Measurements from ENCODE around the gene EXOG. TPM values are rescaled to one million over a fixed set of nuclear protein-coding genes. Genes with fewer than 3 reads are reported as not detected.

The EXOG gene
- total and polyA plus RNA-seq, 2 donors (not counting 1 experiment from before 2014, with no cell fraction given) = 8.8 to 36.8 TPM

GRCh38 chr3:38534180-38534579, 38.0 kb downstream of the EXOG start:
- Histone ChIP-seq H3K36me3 (replicated peaks in 1 of 2; ENCODE audit: control extremely low read depth in 1 of 2, control insufficient read depth in 1 of 2, extremely low read depth in 1 of 2, insufficient read depth in 2 of 2, low read length in 1 of 2) (peaks cover 0 to 7% of the 10 kb centered on the region in 2 experiments), H2AFZ (ENCODE audit: insufficient read depth, low read depth, low read length, poor library complexity, severe bottlenecking) (no peak overlapping the region), H3K4me3 (ENCODE audit: control extremely low read depth in 1 of 5, extremely low read depth in 1 of 5, insufficient read depth in 1 of 5, low read depth in 2 of 5, low read length in 4 of 5) (no peak overlapping the region), H3K4me2 (replicated peaks; ENCODE audit: low read depth, low read length, poor library complexity, severe bottlenecking) (no peak overlapping the region), H4K20me1 (ENCODE audit: control insufficient read depth, insufficient read depth, low read length, poor library complexity, severe bottlenecking) (no peaks in the 10 kb centered on the region), H3K9ac (ENCODE audit: low read length) (no peak overlapping the region), H3K27ac (ENCODE audit: low read length in 2 of 2) (no peak overlapping the region), H3K9me3 (ENCODE audit: control extremely low read depth in 1 of 3, control insufficient read depth in 2 of 3, insufficient read depth in 1 of 3, low read length in 2 of 3) (no peaks in the 10 kb centered on the region), H3K4me1 (ENCODE audit: control insufficient read depth in 2 of 2, insufficient read depth in 2 of 2, low read length in 2 of 2) (no peaks in the 10 kb centered on the region), H3K79me2 (ENCODE audit: control insufficient read depth, insufficient read depth, low read length) (no peaks in the 10 kb centered on the region), H3K27me3 (replicated peaks in 1 of 4; ENCODE audit: control extremely low read depth in 1 of 4, control insufficient read depth in 3 of 4, insufficient read depth in 4 of 4, low read length in 3 of 4) (no peaks in the 10 kb centered on the region)
- Mint-ChIP-seq H3K9me3 (ENCODE audit: insufficient read depth) (no peaks in the 10 kb centered on the region), H3K4me3 (no peak overlapping the region), H3K4me1 (no peaks in the 10 kb centered on the region), H3K27me3 (no peaks in the 10 kb centered on the region), H3K27ac (no peak overlapping the region)
- ATAC-seq (ENCODE audit: low read depth) (no peak), DNase-seq (no peak)
- ChIA-PET POLR2A (no interaction called here), CTCF (interaction anchor here (1.0 to 1.5 kb wide), 3 partner anchors 13 to 54 kb away, joined by 3 to 4 read pairs (median 4); no protein-coding TSS in a partner anchor)
- no peak for TF ChIP-seq CTCF (IDR thresholded peaks at IDR 0.05)
- no peak for TF ChIP-seq EZH2 (IDR thresholded peaks at IDR 0.05; ENCODE audit: borderline replicate concordance, insufficient read depth, low read depth, low read length, poor library complexity, severe bottlenecking)
- WGBS (ENCODE audit: insufficient coverage) = 100% methylated on average over 1 of the region's 2 CpGs
- intact Hi-C loops (cut with micrococcal nuclease) = no loop called here

- H3K4me2 ChIP-seq (replicated peaks; ENCODE audit: low read depth, low read length, poor library complexity, severe bottlenecking) = no peak overlapping the region
- POLR2A ChIA-PET = no interaction called here
- no peak for ATAC-seq (ENCODE audit: low read depth)
- no peaks in the 10 kb centered on the region for H3K79me2 ChIP-seq (ENCODE audit: control insufficient read depth, insufficient read depth, low read length)
- H2AFZ ChIP-seq (ENCODE audit: insufficient read depth, low read depth, low read length, poor library complexity, severe bottlenecking) = no peak overlapping the region
- no peaks in the 10 kb centered on the region for H3K4me1 Mint-ChIP-seq
- H3K27me3 ChIP-seq (replicated peaks in 1 of 4; ENCODE audit: control extremely low read depth in 1 of 4, control insufficient read depth in 3 of 4, insufficient read depth in 4 of 4, low read length in 3 of 4) = no peaks in the 10 kb centered on the region
- H3K27ac ChIP-seq (ENCODE audit: low read length in 2 of 2) = no peak overlapping the region
- H4K20me1 ChIP-seq (ENCODE audit: control insufficient read depth, insufficient read depth, low read length, poor library complexity, severe bottlenecking) = no peaks in the 10 kb centered on the region
- CTCF ChIA-PET = interaction anchor here (1.0 to 1.5 kb wide), 3 partner anchors 14 to 54 kb away, joined by 3 to 4 read pairs (median 4); no protein-coding TSS in a partner anchor
- no peak overlapping the region for H3K4me3 ChIP-seq (ENCODE audit: control extremely low read depth in 1 of 5, extremely low read depth in 1 of 5, insufficient read depth in 1 of 5, low read depth in 2 of 5, low read length in 4 of 5)
- H3K4me3 Mint-ChIP-seq = no peak overlapping the region
- H3K4me1 ChIP-seq (ENCODE audit: control insufficient read depth in 2 of 2, insufficient read depth in 2 of 2, low read length in 2 of 2) = no peaks in the 10 kb centered on the region
- H3K9me3 Mint-ChIP-seq (ENCODE audit: insufficient read depth) = no peaks in the 10 kb centered on the region
- no peak overlapping the region for H3K9ac ChIP-seq (ENCODE audit: low read length)
- H3K36me3 ChIP-seq (replicated peaks in 1 of 2; ENCODE audit: control extremely low read depth in 1 of 2, control insufficient read depth in 1 of 2, extremely low read depth in 1 of 2, insufficient read depth in 2 of 2, low read length in 1 of 2) = peaks cover 0 to 7% of the 10 kb centered on the region in 2 experiments
- no peak for TF ChIP-seq EZH2 (IDR thresholded peaks at IDR 0.05; ENCODE audit: borderline replicate concordance, insufficient read depth, low read depth, low read length, poor library complexity, severe bottlenecking)
- TF ChIP-seq CTCF (IDR thresholded peaks at IDR 0.05) = no peak
- H3K27ac Mint-ChIP-seq = no peak overlapping the region
- no peak for DNase-seq
- no peaks in the 10 kb centered on the region for H3K9me3 ChIP-seq (ENCODE audit: control extremely low read depth in 1 of 3, control insufficient read depth in 2 of 3, insufficient read depth in 1 of 3, low read length in 2 of 3)
- intact Hi-C loops (cut with micrococcal nuclease) = no loop called here
- WGBS (ENCODE audit: insufficient coverage) = no CpG with 5 or more reads among the region's 7 CpGs
- H3K27me3 Mint-ChIP-seq = no peaks in the 10 kb centered on the region
These were observed 38.5 kb downstream of the EXOG start for GRCh38 chr3:38534604-38535003.

All from B cell (primary cell).